ENCODE data around the gene C2orf92. TPM values are rescaled to one million over a fixed set of nuclear protein-coding genes. Genes with fewer than 3 reads are reported as not detected.

The C2orf92 gene
- total RNA-seq, 2 experiments from 2014 or later = 5.9 to 11.2 TPM

DNA sequence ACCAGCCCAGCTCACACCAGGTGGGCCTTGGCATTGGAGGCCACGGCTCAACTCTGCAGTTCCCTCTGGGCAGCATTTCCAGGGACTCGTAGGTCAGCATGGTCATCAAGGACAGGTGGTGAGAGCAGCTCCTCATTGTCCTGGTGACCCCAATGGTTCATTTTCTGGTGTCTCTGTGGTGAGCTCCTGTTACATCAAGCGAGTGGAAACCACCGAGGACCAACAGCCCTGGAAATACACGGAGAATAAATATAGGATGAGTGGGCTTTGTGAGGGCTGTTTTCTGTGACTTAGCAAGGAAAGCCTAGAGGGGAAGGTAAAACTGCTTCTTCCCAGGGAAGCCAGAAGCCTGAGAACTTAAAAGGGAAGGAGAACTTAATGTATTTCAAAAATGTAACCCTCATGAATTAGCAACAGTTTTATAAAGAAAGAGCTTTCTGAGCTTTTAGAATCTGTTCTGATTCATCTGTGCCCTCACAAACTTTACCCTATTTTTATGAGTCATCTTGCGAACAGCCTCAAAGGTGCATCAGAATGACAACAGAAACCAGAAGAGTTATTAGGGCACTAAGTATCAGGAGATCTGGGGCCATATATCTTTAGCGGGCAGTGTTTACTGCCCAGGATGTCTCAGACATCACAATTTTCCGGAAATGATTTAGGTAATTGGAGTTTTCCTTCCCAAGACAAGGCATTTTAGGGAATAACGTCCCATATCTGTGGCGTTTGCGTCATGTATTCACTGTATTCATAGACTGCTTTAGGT lies 18.7 kb downstream of the C2orf92 start:
- intact Hi-C loops (cut with micrococcal nuclease; ENCODE audit: unreplicated experiment) = no loop called here
- Histone ChIP-seq H3K79me2 (ENCODE audit: insufficient read depth, low read depth, low read length) (no peaks in the 10 kb centered on the region), H3K9me3 (ENCODE audit: low read length) (no peaks in the 10 kb centered on the region), H3K36me3 (ENCODE audit: insufficient read depth, low read length) (no peaks in the 10 kb centered on the region), H3K4me1 (ENCODE audit: insufficient read depth, low read length, poor library complexity, severe bottlenecking) (peaks cover 6% of the 10 kb centered on the region), H4K20me1 (ENCODE audit: insufficient read depth, low read length) (no peaks in the 10 kb centered on the region), H3K4me3 (ENCODE audit: low read depth, low read length, poor library complexity, severe bottlenecking) (no peak overlapping the region), H3K4me2 (ENCODE audit: low read length) (no peak overlapping the region), H3K9me2 (ENCODE audit: insufficient read depth, low read length) (no peaks in the 10 kb centered on the region), H3K27ac (ENCODE audit: low read depth, low read length, poor library complexity, severe bottlenecking) (no peak overlapping the region), H2AFZ (ENCODE audit: low read length) (no peak overlapping the region)
- ChIA-PET CTCF (ENCODE audit: unreplicated experiment) (no interaction called here), POLR2A (no interaction called here)
- no peak for TF ChIP-seq EZH2phosphoT487 (IDR thresholded peaks at IDR 0.05; ENCODE audit: borderline replicate concordance, low read depth, low read length)
- TF ChIP-seq, protein P1, sequence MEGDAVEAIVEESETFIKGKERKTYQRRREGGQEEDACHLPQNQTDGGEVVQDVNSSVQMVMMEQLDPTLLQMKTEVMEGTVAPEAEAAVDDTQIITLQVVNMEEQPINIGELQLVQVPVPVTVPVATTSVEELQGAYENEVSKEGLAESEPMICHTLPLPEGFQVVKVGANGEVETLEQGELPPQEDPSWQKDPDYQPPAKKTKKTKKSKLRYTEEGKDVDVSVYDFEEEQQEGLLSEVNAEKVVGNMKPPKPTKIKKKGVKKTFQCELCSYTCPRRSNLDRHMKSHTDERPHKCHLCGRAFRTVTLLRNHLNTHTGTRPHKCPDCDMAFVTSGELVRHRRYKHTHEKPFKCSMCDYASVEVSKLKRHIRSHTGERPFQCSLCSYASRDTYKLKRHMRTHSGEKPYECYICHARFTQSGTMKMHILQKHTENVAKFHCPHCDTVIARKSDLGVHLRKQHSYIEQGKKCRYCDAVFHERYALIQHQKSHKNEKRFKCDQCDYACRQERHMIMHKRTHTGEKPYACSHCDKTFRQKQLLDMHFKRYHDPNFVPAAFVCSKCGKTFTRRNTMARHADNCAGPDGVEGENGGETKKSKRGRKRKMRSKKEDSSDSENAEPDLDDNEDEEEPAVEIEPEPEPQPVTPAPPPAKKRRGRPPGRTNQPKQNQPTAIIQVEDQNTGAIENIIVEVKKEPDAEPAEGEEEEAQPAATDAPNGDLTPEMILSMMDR (conservative IDR thresholded peaks at IDR 0.05; ENCODE audit: low read length) = no peak
- no TSS peak for BruUV-seq (replicated peaks)
- no peak for DNase-seq (ENCODE audit: low spot score)

DNA sequence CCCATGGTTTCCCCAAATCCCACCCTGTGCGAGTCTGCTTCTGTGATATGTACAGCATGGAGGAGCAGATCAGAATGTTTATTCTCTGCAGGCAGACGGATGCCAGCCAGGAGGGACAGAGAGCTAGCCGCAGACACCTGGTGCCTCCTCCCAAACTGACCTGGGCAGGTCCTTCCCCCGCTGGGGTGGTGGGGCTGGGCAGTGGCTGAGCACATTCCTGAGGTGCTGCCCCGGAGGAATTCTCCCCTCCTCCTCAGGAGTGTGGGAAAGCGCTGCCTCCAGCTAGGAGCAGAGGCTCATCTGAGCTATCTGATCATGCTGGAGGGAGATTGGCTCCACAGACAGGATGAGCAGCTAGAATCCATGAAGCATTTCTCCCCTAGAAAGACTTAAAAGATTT lies 21.7 kb downstream of the C2orf92 start:
- H3K4me3 ChIP-seq (ENCODE audit: low read depth, low read length, poor library complexity, severe bottlenecking) = no peak overlapping the region
- POLR2A ChIA-PET = no interaction called here
- BruUV-seq (replicated peaks) = no TSS peak
- CTCF ChIA-PET (ENCODE audit: unreplicated experiment) = no interaction called here
- TF ChIP-seq EZH2phosphoT487 (IDR thresholded peaks at IDR 0.05; ENCODE audit: borderline replicate concordance, low read depth, low read length) = no peak
- TF ChIP-seq, protein P1 (conservative IDR thresholded peaks at IDR 0.05; ENCODE audit: low read length) = no peak
- intact Hi-C loops (cut with micrococcal nuclease; ENCODE audit: unreplicated experiment) = no loop called here
- H3K79me2 ChIP-seq (ENCODE audit: insufficient read depth, low read depth, low read length) = no peaks in the 10 kb centered on the region
- H3K9me3 ChIP-seq (ENCODE audit: low read length) = no peaks in the 10 kb centered on the region
- H3K9me2 ChIP-seq (ENCODE audit: insufficient read depth, low read length) = no peaks in the 10 kb centered on the region
- no peak overlapping the region for H3K4me2 ChIP-seq (ENCODE audit: low read length)
- no peaks in the 10 kb centered on the region for H4K20me1 ChIP-seq (ENCODE audit: insufficient read depth, low read length)
- H3K36me3 ChIP-seq (ENCODE audit: insufficient read depth, low read length) = no peaks in the 10 kb centered on the region
- no peak for DNase-seq (ENCODE audit: low spot score)
- peaks cover 6% of the 10 kb centered on the region for H3K4me1 ChIP-seq (ENCODE audit: insufficient read depth, low read length, poor library complexity, severe bottlenecking)
- no peak overlapping the region for H3K27ac ChIP-seq (ENCODE audit: low read depth, low read length, poor library complexity, severe bottlenecking)
- no peak overlapping the region for H2AFZ ChIP-seq (ENCODE audit: low read length)

DNA sequence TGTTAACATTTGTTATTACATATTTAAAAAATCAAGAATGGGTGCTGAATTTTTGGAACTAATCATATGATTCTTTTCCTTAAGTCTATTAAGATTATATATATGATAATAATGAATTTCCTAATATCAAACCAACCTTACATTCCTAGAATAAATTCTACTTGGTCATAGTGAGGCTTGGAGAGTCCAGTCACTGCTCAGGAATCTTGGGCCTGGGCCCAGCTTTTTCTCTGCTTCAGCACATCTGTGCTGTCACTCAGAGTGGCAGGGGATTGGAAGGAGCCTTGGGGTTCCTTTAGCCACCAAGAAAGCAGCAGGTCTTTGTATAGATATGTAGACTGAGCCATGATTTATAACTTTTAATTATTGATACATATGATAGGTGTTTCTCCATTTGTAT lies 24.0 kb downstream of the C2orf92 start:
- intact Hi-C loops (cut with micrococcal nuclease; ENCODE audit: unreplicated experiment) = no loop called here
- no peak overlapping the region for H3K27ac ChIP-seq (ENCODE audit: low read depth, low read length, poor library complexity, severe bottlenecking)
- no peak overlapping the region for H3K4me3 ChIP-seq (ENCODE audit: low read depth, low read length, poor library complexity, severe bottlenecking)
- no peaks in the 10 kb centered on the region for H3K79me2 ChIP-seq (ENCODE audit: insufficient read depth, low read depth, low read length)
- H3K36me3 ChIP-seq (ENCODE audit: insufficient read depth, low read length) = no peaks in the 10 kb centered on the region
- peaks cover 13% of the 10 kb centered on the region for H3K4me1 ChIP-seq (ENCODE audit: insufficient read depth, low read length, poor library complexity, severe bottlenecking)
- H2AFZ ChIP-seq (ENCODE audit: low read length) = no peak overlapping the region
- H3K9me2 ChIP-seq (ENCODE audit: insufficient read depth, low read length) = no peaks in the 10 kb centered on the region
- no peaks in the 10 kb centered on the region for H3K9me3 ChIP-seq (ENCODE audit: low read length)
- CTCF ChIA-PET (ENCODE audit: unreplicated experiment) = no interaction called here
- DNase-seq (ENCODE audit: low spot score) = no peak
- no peak for TF ChIP-seq EZH2phosphoT487 (IDR thresholded peaks at IDR 0.05; ENCODE audit: borderline replicate concordance, low read depth, low read length)
- TF ChIP-seq, protein P1 (conservative IDR thresholded peaks at IDR 0.05; ENCODE audit: low read length) = no peak
- no peak overlapping the region for H3K4me2 ChIP-seq (ENCODE audit: low read length)
- no TSS peak for BruUV-seq (replicated peaks)
- POLR2A ChIA-PET = no interaction called here
- no peaks in the 10 kb centered on the region for H4K20me1 ChIP-seq (ENCODE audit: insufficient read depth, low read length)
